GM06990 (cell line): ENCODE results near the gene EPHA7.

Source experiments
- DNase-seq: peaks from one replicate; pipeline ENCODE4 v3.0.0-alpha.2; 2011; ENCODE audit not compliant: insufficient read length; ENCODE audit errors: extremely low read depth
- H3K27me3 ChIP-seq: replicated peaks from 2 replicates; pipeline ENCODE4 v1.6.0; 2011; ENCODE audit warnings: low read length; ENCODE audit not compliant: control insufficient read depth, insufficient read depth
- H3K36me3 ChIP-seq: 2 replicates; pipeline ENCODE4 v1.5.1; 2011; ENCODE audit warnings: low read length; ENCODE audit not compliant: control insufficient read depth, insufficient read depth
- H3K4me3 ChIP-seq: replicated peaks from 2 replicates; pipeline ENCODE4 v1.5.1; 2011; ENCODE audit warnings: low read depth, mild to moderate bottlenecking, control low read depth, low read length
- CTCF ChIP-seq: IDR thresholded peaks from 2 replicates; pipeline ENCODE4 v1.5.1; 2011; ENCODE audit warnings: low read length, control low read depth, mild to moderate bottlenecking, inconsistent platforms; ENCODE audit not compliant: insufficient read depth, poor library complexity, severe bottlenecking

Gene EPHA7

DNA sequence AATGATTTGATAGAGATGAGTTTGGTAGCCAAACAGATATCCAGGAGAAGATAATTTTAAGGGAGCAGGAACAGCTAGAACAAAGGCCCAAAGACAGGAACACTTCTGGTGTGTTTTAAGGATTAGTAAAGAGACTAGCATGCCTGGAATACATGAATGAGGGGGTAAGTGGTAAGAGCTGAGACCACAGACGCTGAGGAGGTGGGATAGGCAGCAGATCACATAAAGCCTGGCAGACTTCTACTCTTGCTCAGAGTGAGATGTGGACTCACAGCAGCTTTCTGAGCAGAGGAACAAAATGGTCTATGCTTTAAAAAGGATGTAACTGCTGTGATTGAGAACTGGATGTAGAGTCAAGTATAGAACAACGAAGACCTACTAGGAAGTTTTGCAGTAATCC is 100.1 kb downstream of the EPHA7 start:
- Histone ChIP-seq H3K27me3 (no peaks in the 10 kb centered on the region), H3K36me3 (no peaks in the 10 kb centered on the region), H3K4me3 (no peak overlapping the region)
- TF ChIP-seq CTCF, result no peak
- no peak for DNase-seq

- no peak for TF ChIP-seq CTCF
- Histone ChIP-seq H3K36me3 (no peaks in the 10 kb centered on the region), H3K27me3 (no peaks in the 10 kb centered on the region), H3K4me3 (no peak overlapping the region)
- no peak for DNase-seq
These were observed 101.2 kb downstream of the EPHA7 start for GRCh38 chr6:93318121-93318520.

- Histone ChIP-seq H3K4me3 (no peak overlapping the region), H3K36me3 (no peaks in the 10 kb centered on the region), H3K27me3 (no peaks in the 10 kb centered on the region)
- DNase-seq, result no peak
- TF ChIP-seq CTCF, result no peak
These were observed 101.8 kb downstream of the EPHA7 start for GRCh38 chr6:93317592-93317991.

DNA sequence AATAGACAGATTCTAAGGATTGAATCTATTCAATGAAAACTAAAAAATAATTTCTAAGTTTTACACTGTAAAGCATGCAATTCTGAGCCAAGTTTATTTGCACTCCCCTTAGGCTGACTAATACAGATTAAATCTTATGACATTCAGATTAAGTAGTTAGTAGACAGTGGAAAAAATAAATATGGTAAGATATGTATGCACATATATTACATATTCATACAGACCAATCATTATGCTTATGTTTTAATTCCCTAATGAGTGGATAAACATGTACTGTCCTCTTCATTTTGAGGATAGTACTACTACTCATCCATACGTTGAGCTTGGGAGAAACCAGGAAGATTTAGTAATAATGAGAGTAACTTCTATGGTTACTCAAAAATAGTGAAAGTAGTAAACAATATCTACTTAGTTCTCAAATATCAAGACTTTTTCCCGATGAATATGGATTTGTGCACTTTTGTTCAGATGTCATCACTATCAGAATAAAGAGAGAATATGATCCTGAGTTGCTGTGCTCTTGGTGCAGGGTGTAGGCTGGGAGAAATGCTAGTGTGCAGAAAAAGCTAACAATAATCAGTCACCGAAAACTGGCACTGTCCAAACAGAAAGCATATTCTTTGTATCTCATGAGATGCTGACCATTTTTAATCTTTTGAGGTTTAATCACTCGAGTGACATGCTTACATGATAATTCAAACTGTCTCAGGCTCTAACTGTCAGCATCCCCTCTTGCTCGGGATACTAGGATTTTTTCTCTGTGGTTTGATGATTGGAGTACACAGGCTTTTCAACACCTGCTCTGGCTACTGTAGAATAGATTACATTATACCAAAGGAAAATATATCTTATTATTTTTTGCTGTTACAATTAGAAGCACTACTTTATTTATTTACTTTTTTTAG is 111.6 kb downstream of the EPHA7 start:
- Histone ChIP-seq H3K27me3 (no peaks in the 10 kb centered on the region), H3K36me3 (no peaks in the 10 kb centered on the region), H3K4me3 (no peak overlapping the region)
- no peak for DNase-seq
- no peak for TF ChIP-seq CTCF

- no peak for TF ChIP-seq CTCF
- DNase-seq, result no peak
- H3K27me3 ChIP-seq, result no peaks in the 10 kb centered on the region
- H3K4me3 ChIP-seq, result no peak overlapping the region
- H3K36me3 ChIP-seq, result no peaks in the 10 kb centered on the region
These were observed 114.3 kb downstream of the EPHA7 start for GRCh38 chr6:93305088-93305487.
